SK-N-MC (cell line): ENCODE measurements around the gene MAPT.

Experiments used
- DNase-seq: peaks from one replicate; pipeline ENCODE4 v3.0.0-alpha.2; 2011; ENCODE audit warnings: low read depth, low spot score
- H3K27ac ChIP-seq: fragments of 200-600 bp; sonication (generic); 2 replicates; pipeline ENCODE4 v1.5.1; 2016; ENCODE audit warnings: mixed run types
- H3K36me3 ChIP-seq: fragments of 200-600 bp; sonication (generic); 2 replicates; pipeline ENCODE4 v1.6.1; 2017; ENCODE audit warnings: antibody characterized with exemption, low read length, mixed read lengths; ENCODE audit not compliant: insufficient read depth
- H3K4me3 ChIP-seq: fragments of 200-600 bp; sonication (generic); 2 replicates; pipeline ENCODE4 v1.5.1; 2016
- H3K9ac ChIP-seq: fragments of 200-600 bp; sonication (generic); 2 replicates; pipeline ENCODE4 v1.8.0; 2017; ENCODE audit warnings: mixed run types, mixed read lengths; ENCODE audit not compliant: insufficient read length
- H3K9me3 ChIP-seq: fragments of 200-600 bp; sonication (generic); 2 replicates; pipeline ENCODE4 v1.6.1; 2017; ENCODE audit warnings: low read depth, mild to moderate bottlenecking, antibody characterized with exemption, low read length, moderate library complexity, mixed read lengths
- EZH2 ChIP-seq: fragments of 200-600 bp; sonication (generic); IDR thresholded peaks from one replicate; pipeline ENCODE4 v1.6.1; 2017; ENCODE audit warnings: antibody characterized with exemption
- FOXP2 ChIP-seq: optimal IDR thresholded peaks from 2 replicates; pipeline ENCODE3; 2011; ENCODE audit warnings: mild to moderate bottlenecking, moderate library complexity; ENCODE audit not compliant: insufficient read depth; ENCODE audit errors: extremely low read length, control extremely low read depth
- POLR2AphosphoS5 ChIP-seq: IDR thresholded peaks from 2 replicates; pipeline ENCODE4 v1.6.1; 2012; ENCODE audit warnings: mild to moderate bottlenecking, low read depth, low read length, borderline replicate concordance

Gene MAPT

DNA sequence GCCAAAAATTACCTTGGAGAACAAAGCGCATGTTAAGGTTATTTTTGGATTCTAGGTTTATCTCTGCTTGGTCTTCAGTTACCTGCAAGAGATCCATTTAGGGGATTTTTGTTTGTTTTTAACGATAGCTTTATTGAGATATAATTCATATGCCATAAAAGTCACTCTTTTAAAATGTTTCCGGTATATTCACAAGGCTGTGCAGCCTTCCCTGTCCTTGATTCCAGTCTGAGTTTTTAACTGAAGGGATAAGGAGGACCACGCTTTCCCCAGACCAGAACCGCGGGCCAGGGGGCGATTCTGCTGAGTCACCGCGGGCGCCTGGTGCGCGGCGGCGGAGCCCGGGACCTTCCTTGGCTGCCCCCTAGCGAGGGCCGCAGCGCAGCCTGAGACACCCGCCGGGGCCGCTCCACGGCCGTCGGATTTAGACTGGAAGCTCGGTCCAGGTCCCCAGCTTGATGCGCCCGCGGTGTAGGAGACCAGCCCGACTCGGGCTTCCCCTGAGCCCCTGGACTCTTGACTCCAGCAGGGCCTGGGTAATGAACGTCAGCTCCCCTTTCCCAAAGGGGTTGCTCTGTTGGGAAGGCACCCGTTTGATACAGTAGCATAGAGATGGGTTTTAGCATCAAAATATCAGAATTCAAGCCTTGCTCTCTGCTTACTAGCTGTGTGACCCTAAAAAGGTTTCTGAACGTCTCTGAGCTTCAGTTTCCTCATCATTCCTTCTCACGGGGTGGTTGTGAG is 54.7 kb downstream of the MAPT start:
- peaks cover 11% of the 10 kb centered on the region for H3K36me3 ChIP-seq
- no peak for DNase-seq
- H3K27ac ChIP-seq: peak overlapping the region; percentile 90
- peak overlapping the region; percentile 54 for H3K9ac ChIP-seq
- TF ChIP-seq EZH2 (no peak), FOXP2 (no peak), POLR2AphosphoS5 (no peak)
- H3K4me3 ChIP-seq: no peak overlapping the region
- H3K9me3 ChIP-seq: no peaks in the 10 kb centered on the region

DNA sequence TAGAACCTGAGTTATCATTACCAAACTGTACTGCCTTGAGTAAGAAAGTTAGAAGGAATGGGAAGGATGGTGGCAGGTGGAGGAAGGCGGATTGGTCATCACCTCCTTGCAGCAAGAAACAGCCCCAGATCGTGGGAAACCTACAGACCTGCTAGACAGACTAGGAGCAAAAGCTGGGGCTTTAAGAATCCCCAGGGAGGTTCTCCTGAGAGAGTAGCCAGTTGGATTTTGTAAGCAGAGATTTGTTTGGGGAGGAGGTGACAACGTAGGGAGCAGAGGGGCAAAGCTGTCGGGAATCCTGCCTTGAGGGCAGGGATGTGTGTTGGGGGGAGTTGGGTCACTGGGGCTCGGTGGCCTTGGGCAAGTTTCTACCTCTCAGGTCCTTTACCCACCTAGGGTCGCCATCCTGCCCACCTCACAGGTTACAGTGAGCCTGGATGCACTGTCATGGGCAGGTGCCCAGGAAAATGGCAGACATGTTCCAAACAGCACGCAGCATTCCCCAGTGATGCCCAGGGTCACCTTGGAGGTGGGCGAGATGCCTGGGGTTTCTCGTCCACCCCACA is 55.5 kb downstream of the MAPT start:
- DNase-seq: no peak
- TF ChIP-seq POLR2AphosphoS5: no peak
- no peak for TF ChIP-seq FOXP2
- TF ChIP-seq EZH2: no peak
- peaks cover 3% of the 10 kb centered on the region; the same call in 1 of the 2 replicates for H3K36me3 ChIP-seq
- peak overlapping the region; percentile 90 for H3K27ac ChIP-seq
- H3K9me3 ChIP-seq: no peaks in the 10 kb centered on the region
- H3K4me3 ChIP-seq: no peak overlapping the region
- H3K9ac ChIP-seq: no peak overlapping the region

DNA sequence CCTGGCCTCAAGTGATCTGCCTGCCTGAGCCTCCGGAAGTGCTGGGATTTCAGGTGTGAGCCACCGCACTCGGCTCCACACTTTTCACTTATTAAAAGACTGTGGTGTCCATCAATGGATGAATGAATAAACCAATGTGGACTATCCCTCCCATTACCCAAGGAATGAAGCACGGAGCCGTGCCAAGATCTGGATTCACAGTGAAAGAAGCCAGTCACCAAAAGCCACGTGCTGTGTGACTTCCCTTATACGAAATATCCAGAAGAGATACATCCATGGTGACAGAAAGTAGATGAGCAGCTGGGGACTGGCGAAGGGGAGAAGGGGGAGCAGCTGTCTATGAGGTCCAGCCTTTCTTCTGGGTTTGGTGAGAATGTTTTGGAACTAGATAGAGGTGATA is 56.5 kb downstream of the MAPT start:
- TF ChIP-seq FOXP2 (no peak), POLR2AphosphoS5 (no peak), EZH2 (no peak)
- peak overlapping the region; percentile 88 for H3K27ac ChIP-seq
- H3K9ac ChIP-seq: no peak overlapping the region
- H3K36me3 ChIP-seq: no peaks in the 10 kb centered on the region
- DNase-seq: no peak
- H3K4me3 ChIP-seq: no peak overlapping the region
- no peaks in the 10 kb centered on the region for H3K9me3 ChIP-seq

DNA sequence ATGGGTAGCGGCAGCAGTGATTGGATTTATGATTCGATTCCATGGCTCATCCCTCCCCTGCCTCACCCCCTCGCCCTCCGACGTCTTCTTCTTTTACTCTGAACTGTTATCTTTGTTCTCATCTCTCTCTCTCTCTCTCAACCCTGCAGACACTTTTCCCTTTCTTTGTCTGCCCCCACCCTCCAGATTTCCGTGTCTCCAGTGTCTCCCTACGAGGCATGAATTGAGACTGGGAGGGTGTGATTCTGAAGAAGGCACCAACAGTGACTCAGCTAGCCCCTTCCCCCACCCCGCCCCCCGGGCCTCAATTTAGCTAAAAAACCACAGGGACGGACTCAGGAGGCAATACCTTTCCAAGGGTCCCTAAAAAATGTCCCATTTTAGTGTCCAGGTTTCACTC is 57.0 kb downstream of the MAPT start:
- no peak for DNase-seq
- H3K9ac ChIP-seq: peak overlapping the region; percentile 29
- peak overlapping the region; percentile 88 for H3K27ac ChIP-seq
- no peaks in the 10 kb centered on the region for H3K9me3 ChIP-seq
- peak overlapping the region; percentile 25; the same call in 1 of the 2 replicates for H3K4me3 ChIP-seq
- TF ChIP-seq EZH2 (no peak), POLR2AphosphoS5 (no peak), FOXP2 (no peak)
- no peaks in the 10 kb centered on the region for H3K36me3 ChIP-seq

DNA sequence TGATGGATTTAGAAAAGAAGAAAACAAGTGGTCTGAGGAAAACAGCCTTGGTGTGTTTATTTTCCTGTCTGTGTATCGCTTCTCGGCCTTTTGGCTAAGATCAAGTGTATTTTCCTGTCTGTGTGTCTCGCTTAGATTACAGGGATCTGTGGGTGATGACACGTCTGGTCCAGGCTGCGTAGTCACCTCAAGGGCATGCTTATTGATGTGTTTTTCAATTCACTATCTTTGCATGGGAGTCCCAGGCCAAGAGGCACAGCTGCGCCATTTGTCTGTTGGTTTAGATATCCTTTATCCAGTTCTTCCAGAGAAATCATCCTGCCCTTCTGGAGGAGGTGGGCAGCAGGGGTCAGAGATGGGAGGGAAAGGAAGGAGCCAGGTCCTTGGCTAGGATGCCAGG is 57.6 kb downstream of the MAPT start:
- TF ChIP-seq EZH2: no peak
- no peak for TF ChIP-seq POLR2AphosphoS5
- no peak for TF ChIP-seq FOXP2
- H3K9ac ChIP-seq: peak overlapping the region; percentile 29
- H3K27ac ChIP-seq: peak overlapping the region; percentile 88
- H3K9me3 ChIP-seq: no peaks in the 10 kb centered on the region
- DNase-seq: no peak
- no peaks in the 10 kb centered on the region for H3K36me3 ChIP-seq
- H3K4me3 ChIP-seq: no peak overlapping the region; the same call in 1 of the 2 replicates

DNA sequence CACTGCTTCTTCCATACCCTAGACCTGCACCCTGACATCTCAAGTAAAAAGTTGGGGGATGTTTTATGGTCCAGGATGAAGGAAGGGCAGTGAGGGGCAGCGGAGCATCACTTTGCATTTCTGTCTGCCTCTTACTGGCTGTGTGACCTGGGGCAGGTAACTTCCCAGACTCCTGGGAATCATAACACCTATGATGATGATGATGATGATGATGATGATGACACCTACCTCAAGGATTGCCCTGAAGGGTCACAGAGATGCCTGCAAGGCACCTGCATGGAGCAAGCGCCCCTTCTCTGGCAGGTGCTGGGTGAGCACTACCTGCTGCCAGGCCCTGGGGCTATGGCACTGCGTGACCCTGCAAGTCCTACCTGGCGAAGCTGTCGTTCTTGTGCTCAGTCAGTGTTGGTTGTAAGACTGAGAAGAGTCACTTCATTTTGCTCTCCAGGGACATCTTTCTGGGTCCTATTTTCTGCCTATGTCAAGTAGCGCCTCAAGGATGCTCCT is 58.5 kb downstream of the MAPT start:
- no peak overlapping the region for H3K9ac ChIP-seq
- DNase-seq: no peak
- no peak for TF ChIP-seq POLR2AphosphoS5
- H3K27ac ChIP-seq: no peak overlapping the region
- no peaks in the 10 kb centered on the region for H3K9me3 ChIP-seq
- no peak overlapping the region for H3K4me3 ChIP-seq
- no peaks in the 10 kb centered on the region for H3K36me3 ChIP-seq

DNA sequence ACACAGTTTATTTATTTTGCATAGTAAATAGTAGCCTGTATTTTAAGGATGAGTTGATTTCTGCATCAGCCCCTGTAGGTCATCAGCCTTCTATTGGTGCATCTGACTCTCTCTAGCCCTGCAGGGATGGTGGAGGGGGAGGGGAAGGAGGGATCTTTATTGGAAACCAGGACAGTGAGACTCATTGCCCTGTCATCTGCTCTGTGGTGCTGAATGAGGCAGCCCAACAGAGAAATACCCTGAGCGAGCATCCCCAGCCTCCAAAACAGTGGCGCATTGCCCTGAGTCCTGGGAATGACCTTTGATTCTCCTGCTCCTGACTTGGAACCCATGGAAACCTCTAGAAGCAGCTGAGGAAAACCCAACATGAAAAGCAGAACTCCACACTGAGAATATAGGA is 59.2 kb downstream of the MAPT start:
- Histone ChIP-seq H3K36me3 (no peaks in the 10 kb centered on the region), H3K27ac (peak overlapping the region; percentile 62), H3K9ac (no peak overlapping the region), H3K4me3 (no peak overlapping the region), H3K9me3 (no peaks in the 10 kb centered on the region)
- no peak for DNase-seq
- TF ChIP-seq POLR2AphosphoS5: no peak

DNA sequence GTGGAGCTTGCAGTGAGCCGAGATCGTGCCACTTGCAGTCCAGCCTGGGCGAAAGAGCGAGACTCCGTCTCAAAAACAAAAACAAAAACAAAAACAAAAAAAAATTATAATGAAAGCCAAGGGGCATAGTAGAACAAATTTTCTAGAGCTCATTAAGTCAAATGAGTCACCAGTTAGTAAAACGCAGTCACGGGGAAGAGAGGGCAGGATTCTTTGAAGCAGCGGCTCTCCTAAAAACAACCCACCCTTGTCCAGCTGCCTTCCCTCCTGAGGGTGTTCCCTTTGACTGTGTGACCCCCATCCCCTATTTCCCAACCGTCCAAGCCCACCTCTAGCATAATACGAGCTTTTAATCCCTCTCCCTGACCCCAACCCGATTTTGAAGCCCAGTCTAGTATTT is 60.6 kb downstream of the MAPT start:
- no peak for DNase-seq
- TF ChIP-seq EZH2: no peak
- TF ChIP-seq FOXP2: no peak
- TF ChIP-seq POLR2AphosphoS5: no peak
- no peaks in the 10 kb centered on the region for H3K36me3 ChIP-seq
- no peak overlapping the region for H3K9ac ChIP-seq
- no peak overlapping the region for H3K27ac ChIP-seq
- H3K4me3 ChIP-seq: no peak overlapping the region
- no peaks in the 10 kb centered on the region for H3K9me3 ChIP-seq

DNA sequence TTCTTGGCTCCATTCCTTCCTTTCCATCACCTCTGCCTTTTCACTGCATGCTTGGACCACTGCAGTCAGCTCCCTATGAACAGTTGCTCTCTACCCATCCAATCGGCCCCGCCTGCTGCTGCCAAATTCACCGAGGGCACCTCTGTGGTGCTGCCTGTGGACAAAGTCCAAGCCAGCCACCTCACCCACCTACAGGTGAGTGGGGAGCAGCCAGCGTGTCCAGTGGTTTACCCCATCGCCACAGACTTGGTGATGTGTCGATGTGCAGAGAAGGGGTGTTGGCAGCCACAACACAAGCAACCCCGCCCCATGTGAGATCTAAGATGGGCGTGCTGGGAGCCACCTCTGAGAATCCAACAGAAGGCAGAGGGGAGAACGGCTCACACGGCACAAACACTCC is 61.0 kb downstream of the MAPT start:
- TF ChIP-seq POLR2AphosphoS5: no peak
- no peak for TF ChIP-seq FOXP2
- TF ChIP-seq EZH2: no peak
- H3K36me3 ChIP-seq: no peaks in the 10 kb centered on the region
- DNase-seq: no peak
- no peak overlapping the region for H3K27ac ChIP-seq
- no peaks in the 10 kb centered on the region for H3K9me3 ChIP-seq
- no peak overlapping the region for H3K9ac ChIP-seq
- no peak overlapping the region for H3K4me3 ChIP-seq
